GM23338 (cell line): ENCODE measurements around the gene NKX2-1. TPM values are rescaled to one million over a fixed set of nuclear protein-coding genes. Genes with fewer than 3 reads are reported as not detected.

Source experiments
- polyA plus RNA-seq: library from polyadenylated mRNA; unstranded; fragments of >200 nt; fragmentation: Nextera tagmentation; extraction: Ambion mirVana; gene quantifications from 2 replicates; pipeline ENCODE4 v1.2.1, GENCODE V29; 2016
- total RNA-seq: library from RNA; depleted of rRNA; stranded (reverse); fragments of >200 nt; shearing (Covaris generic); gene quantifications from 2 replicates; pipeline ENCODE4 v1.2.3, GENCODE V29; 2014; rRNA removed

NKX2-1 gene
- total and polyA plus RNA-seq, 2 experiments from 2014 or later, result not detected

Other genes with a start within 250 kb of the NKX2-1 start
- 24.4 TPM in 2 replicates for gene MBIP, start 199.6 kb downstream of the NKX2-1 start, total RNA-seq
- gene MBIP, start 199.6 kb downstream of the NKX2-1 start, polyA plus RNA-seq, result 44.4 and 49.7 TPM in 2 replicates
- 0.83 TPM in 1 of 2 replicates, not detected in the other for gene NKX2-8, start 62.4 kb upstream of the NKX2-1 start, total RNA-seq
- gene NKX2-8, start 62.4 kb upstream of the NKX2-1 start, polyA plus RNA-seq, result not detected in 2 replicates
- not detected in 2 replicates for gene PAX9, start 141.6 kb upstream of the NKX2-1 start, total RNA-seq
- gene PAX9, start 141.6 kb upstream of the NKX2-1 start, polyA plus RNA-seq, result 0.37 and 0.74 TPM in 2 replicates